Caki2 (cell line): ENCODE measurements around the gene PPP2R2B. TPM values are rescaled to one million over a fixed set of nuclear protein-coding genes. Genes with fewer than 3 reads are reported as not detected.
"Not testable (repeated sequence)": the region's sequence is repeated elsewhere in the genome, so short reads cannot be mapped to it uniquely, and the experiment has no call there.

Source experiments
- DNase-seq: peaks from one replicate; pipeline ENCODE4 v3.0.0-alpha.2; 2015; ENCODE audit warnings: low read depth
- in situ Hi-C: cut with HindIII; loops from 2 replicates; pipeline ENCODE4 v1.10.0; 2016; ENCODE audit warnings: low sequenced_read_pairs, low pct_unique_long_range_greater_than_20kb, mixed read lengths
- total RNA-seq: library from RNA; depleted of rRNA; stranded (reverse); fragments of >200 nt; shearing (Covaris generic); gene quantifications from 2 replicates; pipeline ENCODE4 v1.2.3, GENCODE V29; 2014; ENCODE audit warnings: low replicate concordance

The PPP2R2B gene
- total RNA-seq, 1 experiment from 2014 or later: 10.8 TPM

DNA sequence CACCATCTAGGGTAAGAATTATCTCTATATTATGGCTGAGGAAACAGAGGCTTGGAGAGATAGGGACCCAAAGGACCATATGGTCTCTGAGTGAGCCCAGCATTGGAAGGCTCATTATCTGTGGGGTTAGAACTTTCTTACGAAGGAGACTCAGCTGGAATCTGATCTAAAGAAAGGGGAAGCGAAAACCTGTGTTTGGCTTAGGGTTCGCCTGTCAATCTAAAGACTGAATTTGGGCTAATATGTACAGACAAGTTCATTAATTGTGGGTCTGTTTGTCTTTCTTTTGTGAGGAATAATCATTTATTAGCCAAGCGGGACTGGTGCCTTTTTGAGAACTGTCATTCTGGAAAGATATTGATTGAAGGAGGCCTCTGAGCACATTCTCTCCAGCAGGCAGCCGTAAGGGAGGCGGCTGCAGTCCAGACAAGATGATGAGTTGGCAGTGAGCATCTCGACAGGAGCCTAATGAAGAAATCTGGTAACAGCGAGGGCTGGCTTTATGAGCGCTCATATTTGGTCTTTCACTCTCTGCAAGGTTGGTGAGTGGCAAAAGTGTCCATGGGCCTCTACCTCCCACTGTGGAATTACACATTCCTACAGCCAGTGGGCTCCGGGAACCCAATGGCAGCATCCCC lies 258.4 kb downstream of the PPP2R2B start:
- in situ Hi-C loops: no loop called here
- no peak for DNase-seq

DNA sequence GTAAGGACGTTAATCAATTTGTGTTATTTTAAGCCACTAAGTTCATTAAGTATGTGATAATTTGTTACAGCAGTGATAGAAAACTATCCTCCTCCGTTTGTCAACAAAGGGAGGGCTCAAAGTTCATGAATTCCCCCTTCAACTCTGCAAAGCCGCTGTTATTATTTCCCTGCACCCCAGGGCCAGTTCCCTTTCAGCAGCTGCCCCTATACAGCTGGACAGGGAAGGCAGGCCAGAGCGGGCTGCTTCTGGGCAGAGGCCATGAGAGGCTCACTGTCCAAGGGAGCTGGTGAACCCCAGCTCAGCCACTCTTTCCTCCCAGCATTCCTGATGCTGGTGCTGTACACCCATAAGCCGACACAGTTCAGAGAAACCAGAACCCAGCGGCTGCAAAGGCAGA lies 260.1 kb downstream of the PPP2R2B start:
- no peak for DNase-seq
- in situ Hi-C loops: no loop called here

GRCh38 chr5:146609731-146610130 lies 268.8 kb downstream of the PPP2R2B start:
- in situ Hi-C loops, DNase-seq: not testable (repeated sequence)

DNA sequence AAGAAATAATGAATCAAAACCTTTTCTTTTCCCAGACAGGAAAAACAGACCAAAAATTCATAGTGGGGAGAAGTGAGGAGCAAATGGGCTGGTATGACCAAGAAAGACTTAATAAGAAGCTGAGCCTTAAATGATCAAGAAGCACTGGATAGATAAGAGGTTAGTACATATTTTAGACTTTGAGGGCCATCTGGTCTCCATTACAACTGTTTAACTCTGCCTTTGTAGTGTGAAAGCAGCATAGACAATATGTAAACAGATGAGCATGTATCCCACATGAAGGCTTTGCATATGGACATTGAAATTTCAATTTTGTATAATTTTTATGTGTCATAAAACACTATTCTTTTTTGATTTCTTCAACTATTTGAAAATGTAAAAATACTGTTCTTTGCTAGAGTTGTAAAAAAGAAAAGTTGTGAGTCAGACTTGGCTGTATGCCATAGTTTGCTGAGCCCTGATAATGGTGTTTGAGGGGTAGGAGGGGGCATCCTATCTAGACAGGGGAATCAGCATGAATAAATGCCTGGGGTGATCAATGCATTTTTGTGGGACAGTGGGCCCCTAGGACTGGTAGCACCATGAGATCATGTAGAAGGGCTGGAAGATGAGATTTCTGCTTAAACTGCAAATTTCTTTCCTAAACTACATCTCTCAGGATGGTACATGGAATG lies 270.8 kb downstream of the PPP2R2B start:
- no peak for DNase-seq

GRCh38 chr5:146606893-146607292 lies 271.7 kb downstream of the PPP2R2B start:
- DNase-seq: no peak
- in situ Hi-C loops: no loop called here

More for the DNA sequence above, 270.8 kb downstream of the PPP2R2B start:
- in situ Hi-C loops: no loop called here

GRCh38 chr5:146600376-146600775 lies 278.2 kb downstream of the PPP2R2B start:
- in situ Hi-C loops: no loop called here

GRCh38 chr5:146599261-146599660 lies 279.3 kb downstream of the PPP2R2B start:
- in situ Hi-C loops: no loop called here

More at GRCh38 chr5:146600376-146600775, 278.2 kb downstream of the PPP2R2B start:
- DNase-seq: no peak

DNA sequence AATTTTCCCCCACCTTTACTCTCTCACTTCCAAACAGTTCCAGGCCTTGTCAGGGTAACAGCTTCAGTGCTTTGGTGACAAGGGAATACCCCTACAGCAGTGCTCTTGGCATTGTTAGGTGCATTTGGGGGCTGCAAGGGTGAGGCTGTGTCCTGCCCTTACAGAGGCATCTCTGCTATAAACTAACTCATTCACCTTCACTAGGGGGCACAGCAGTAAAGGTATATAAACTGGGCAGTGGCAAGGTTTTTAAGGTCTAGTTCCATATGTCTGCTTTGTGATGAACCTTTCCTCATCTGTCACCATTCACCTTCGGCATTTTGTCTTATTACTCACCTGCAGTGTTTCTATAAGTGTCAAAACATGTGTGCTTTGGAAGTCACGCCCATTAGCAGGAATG lies 283.5 kb downstream of the PPP2R2B start:
- in situ Hi-C loops: no loop called here
- DNase-seq: no peak

More at GRCh38 chr5:146599261-146599660, 279.3 kb downstream of the PPP2R2B start:
- no peak for DNase-seq

GRCh38 chr5:146592352-146592751 lies 286.2 kb downstream of the PPP2R2B start:
- in situ Hi-C loops: no loop called here

DNA sequence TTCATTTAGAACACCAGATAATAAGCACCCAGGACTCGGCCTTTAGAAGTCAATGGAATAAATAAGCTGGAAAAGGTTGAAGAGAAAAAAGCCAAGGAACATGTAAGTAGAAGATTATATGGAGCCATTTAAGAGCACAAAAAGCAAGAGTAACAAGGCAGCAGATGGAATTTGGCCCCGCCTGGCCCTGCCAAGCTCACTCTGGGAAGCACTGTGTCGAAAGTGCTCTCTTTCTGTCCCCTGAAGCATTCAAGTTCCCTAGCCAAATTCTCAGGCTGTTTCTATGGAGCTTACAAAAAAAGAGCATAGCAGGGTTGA lies 289.6 kb downstream of the PPP2R2B start:
- in situ Hi-C loops: no loop called here
- DNase-seq: no peak

More at GRCh38 chr5:146592352-146592751, 286.2 kb downstream of the PPP2R2B start:
- DNase-seq: no peak

DNA sequence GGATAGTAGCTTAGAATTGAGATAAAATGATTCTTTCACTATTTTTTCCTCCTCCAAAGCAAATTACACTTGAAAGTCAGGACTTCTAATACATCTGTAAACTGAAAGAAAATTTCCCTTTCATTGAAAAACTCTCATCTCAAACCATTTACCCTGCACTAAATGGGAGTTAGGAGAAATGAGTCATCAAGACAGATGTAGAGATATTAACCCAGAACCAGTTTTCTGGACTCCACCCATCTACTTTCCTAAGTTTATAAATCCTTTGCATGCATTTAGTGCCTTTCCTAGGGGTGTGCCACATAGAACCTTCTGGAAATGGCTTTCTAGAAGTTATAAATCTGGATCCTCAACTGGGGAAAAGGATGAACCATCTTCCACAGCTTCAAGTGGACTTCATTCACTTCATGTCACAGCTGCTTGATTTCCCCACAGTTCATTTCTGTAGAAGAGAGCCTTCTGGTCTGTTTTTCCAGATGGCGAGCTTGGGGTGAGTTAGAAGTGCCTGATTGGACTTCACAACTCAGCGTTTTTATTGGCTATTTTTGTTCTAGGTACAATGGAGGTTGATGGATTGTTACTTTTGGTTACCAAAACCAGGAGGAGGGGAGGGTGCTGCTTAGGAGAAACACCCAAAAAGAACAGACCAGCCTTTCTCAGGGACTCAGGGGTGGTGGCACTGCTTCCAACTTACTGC lies 290.1 kb downstream of the PPP2R2B start:
- in situ Hi-C loops: no loop called here
- no peak for DNase-seq

GRCh38 chr5:146586752-146587151 lies 291.8 kb downstream of the PPP2R2B start:
- in situ Hi-C loops: no loop called here
- no peak for DNase-seq

DNA sequence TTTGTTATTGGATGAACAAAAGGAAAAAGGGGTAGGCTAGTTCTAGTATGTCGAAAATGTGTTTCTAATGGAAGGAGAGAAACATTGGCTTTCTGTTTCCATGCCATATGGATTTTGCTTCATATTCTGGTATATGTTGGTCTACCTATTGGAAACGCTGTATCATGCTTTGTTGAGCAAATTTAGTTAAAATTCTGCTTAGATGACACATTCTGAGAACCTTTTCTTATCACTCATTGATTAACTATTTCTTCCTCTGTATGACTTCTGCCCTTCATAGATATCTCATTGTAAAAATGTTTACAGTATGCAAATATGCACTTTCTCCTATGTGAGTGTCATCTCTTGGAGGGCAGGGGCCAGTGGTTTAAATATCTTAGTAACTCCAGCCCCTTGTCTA lies 293.8 kb downstream of the PPP2R2B start:
- in situ Hi-C loops: no loop called here
- DNase-seq: no peak

GRCh38 chr5:146582051-146582596 lies 296.4 kb downstream of the PPP2R2B start:
- in situ Hi-C loops: no loop called here
- DNase-seq: no peak

GRCh38 chr5:146580237-146580636 lies 298.3 kb downstream of the PPP2R2B start:
- in situ Hi-C loops: no loop called here
- no peak for DNase-seq

DNA sequence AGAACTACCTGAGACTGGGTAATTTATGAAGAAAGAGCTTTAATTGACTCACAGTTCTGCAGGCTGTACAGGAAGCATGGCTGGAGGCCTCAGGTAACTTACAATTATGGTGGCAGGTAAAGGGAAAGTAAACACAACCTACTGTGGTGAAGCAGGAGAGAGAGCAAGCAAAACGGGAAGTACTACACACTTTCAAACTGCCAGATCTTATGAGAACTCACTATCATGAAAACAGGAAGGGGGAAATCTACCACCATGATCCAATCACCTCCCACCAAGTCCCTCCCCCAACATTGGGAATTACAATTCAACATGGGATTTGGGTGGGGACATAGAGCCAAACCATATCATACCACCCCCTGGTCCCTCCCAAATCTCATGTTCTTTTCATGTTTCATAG lies 303.8 kb downstream of the PPP2R2B start:
- in situ Hi-C loops: no loop called here
- no peak for DNase-seq

DNA sequence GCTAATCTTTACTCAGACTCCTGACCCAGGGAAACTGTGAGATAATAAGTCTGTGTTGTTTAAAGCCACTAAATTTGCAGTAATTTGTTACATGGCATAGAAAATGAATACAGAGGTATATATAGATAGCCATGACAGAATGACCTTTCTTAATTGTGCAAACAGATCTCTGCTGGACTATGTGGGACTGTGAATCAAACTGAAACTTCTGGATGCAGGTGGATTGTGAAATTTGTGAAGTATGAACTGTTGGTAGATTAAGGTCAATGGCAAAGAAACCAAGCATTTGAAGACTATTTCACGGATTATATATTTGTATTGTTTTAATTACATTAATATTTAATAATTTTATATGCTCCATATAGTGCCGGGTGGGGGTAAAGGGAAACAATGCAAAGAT lies 310.4 kb downstream of the PPP2R2B start:
- DNase-seq: no peak
- in situ Hi-C loops: no loop called here

GRCh38 chr5:146565764-146566367 lies 312.7 kb downstream of the PPP2R2B start:
- peak; percentile 52 for DNase-seq
- in situ Hi-C loops: no loop called here
